ENCODE results near the gene NR3C2.
"Not testable (repeated sequence)": the region's sequence is repeated elsewhere in the genome, so short reads cannot be mapped to it uniquely, and the experiment has no call there.

Gene NR3C2

GRCh38 chr4:148364525-148364924 lies 77.7 kb downstream of the NR3C2 start:
- DNase-seq = no peak

GRCh38 chr4:148359769-148360168 lies 82.4 kb downstream of the NR3C2 start:
- no peak for DNase-seq

- no peak for DNase-seq
Observed at GRCh38 chr4:148355442-148356123, 86.6 kb downstream of the NR3C2 start.

GRCh38 chr4:148354186-148354585 lies 88.0 kb downstream of the NR3C2 start:
- no peak for DNase-seq

GRCh38 chr4:148353571-148353970 lies 88.6 kb downstream of the NR3C2 start:
- DNase-seq = no peak

GRCh38 chr4:148349153-148349552 lies 93.1 kb downstream of the NR3C2 start:
- no peak for DNase-seq

GRCh38 chr4:148346657-148347056 lies 95.6 kb downstream of the NR3C2 start:
- DNase-seq = no peak

GRCh38 chr4:148345509-148345908 lies 96.7 kb downstream of the NR3C2 start:
- no peak for DNase-seq

GRCh38 chr4:148344941-148345340 lies 97.3 kb downstream of the NR3C2 start:
- no peak for DNase-seq

- no peak for DNase-seq
Observed at GRCh38 chr4:148344352-148344751, 97.9 kb downstream of the NR3C2 start.

GRCh38 chr4:148341980-148342800 lies 100.0 kb downstream of the NR3C2 start:
- no peak for DNase-seq

GRCh38 chr4:148335133-148335532 lies 107.1 kb downstream of the NR3C2 start:
- DNase-seq = no peak

GRCh38 chr4:148333265-148333664 lies 108.9 kb downstream of the NR3C2 start:
- no peak for DNase-seq

GRCh38 chr4:148332486-148332885 lies 109.7 kb downstream of the NR3C2 start:
- DNase-seq = no peak

GRCh38 chr4:148330724-148331123 lies 111.5 kb downstream of the NR3C2 start:
- DNase-seq = no peak

GRCh38 chr4:148330161-148330560 lies 112.1 kb downstream of the NR3C2 start:
- DNase-seq = no peak

GRCh38 chr4:148329751-148330150 lies 112.5 kb downstream of the NR3C2 start:
- no peak for DNase-seq

- no peak for DNase-seq
Observed at GRCh38 chr4:148327683-148328082, 114.5 kb downstream of the NR3C2 start.

- DNase-seq = not testable (repeated sequence)
Observed at GRCh38 chr4:148323316-148323715, 118.9 kb downstream of the NR3C2 start.

- DNase-seq = no peak
Observed at GRCh38 chr4:148315049-148315448, 127.2 kb downstream of the NR3C2 start.

- no peak for DNase-seq
Observed at GRCh38 chr4:148312956-148313490, 129.2 kb downstream of the NR3C2 start.

- DNase-seq = no peak
Observed at GRCh38 chr4:148311526-148311925, 130.7 kb downstream of the NR3C2 start.

- DNase-seq = no peak
Observed at GRCh38 chr4:148310756-148311155, 131.5 kb downstream of the NR3C2 start.

- DNase-seq = no peak
Observed at GRCh38 chr4:148305751-148306150, 136.5 kb downstream of the NR3C2 start.
